ENCODE results near the gene PRRX1.

DNA sequence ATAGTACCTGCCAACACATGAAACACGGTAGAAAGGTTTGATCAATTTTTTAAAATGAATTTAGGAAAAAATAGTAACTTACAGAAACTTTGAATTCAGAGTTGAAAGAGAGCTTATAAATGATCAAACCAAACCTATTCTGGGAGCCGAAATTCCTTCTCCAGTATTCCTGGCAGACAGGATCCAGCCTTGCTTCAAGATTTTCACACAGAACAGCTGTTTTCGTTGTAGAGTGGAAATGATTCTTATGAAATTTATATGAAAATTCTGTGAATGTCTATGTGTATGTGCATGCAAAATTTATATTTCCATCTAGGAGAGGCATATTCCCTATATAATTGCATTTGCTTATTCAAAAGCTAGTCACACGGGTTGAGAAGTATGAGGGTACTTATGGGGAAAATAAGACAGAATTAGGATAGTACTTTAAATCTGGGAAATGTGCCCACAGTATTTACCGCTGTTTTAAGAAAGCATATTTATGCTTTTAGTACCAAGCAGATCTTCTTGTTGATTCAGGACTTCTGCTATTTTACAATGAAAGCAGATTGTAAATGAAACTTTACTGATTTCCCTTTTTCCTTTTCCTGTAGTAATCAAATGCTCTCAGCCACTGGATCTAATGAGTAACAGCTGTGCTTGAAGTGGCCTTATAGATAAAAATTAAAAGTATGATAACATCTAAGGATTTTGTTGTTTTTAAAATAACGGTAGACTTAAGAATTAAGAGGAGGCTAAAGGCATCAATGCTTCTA is 30.4 kb downstream of the PRRX1 start:
- no peak for TF ChIP-seq POLR2A (IDR thresholded peaks at IDR 0.05; ENCODE audit: low read length)
- TF ChIP-seq GATA1 (IDR thresholded peaks at IDR 0.05; ENCODE audit: low read depth, low read length): no peak

Data from erythroblast (primary cell).